ENCODE results near the gene CAPN2.

CAPN2 gene

GRCh38 chr1:223700942-223701637 lies 11.2 kb upstream of the CAPN2 start (continued):
- no peak for TF ChIP-seq ZNF488 (tag by site-specific recombination; IDR thresholded peaks at IDR 0.05)
- TF ChIP-seq ZNF704 (tag by site-specific recombination; IDR thresholded peaks at IDR 0.05): no peak
- no peak for TF ChIP-seq ZNF837 (tag by site-specific recombination; IDR thresholded peaks at IDR 0.05)
- no peak for TF ChIP-seq ZXDB (tag by site-specific recombination; IDR thresholded peaks at IDR 0.05)
- peak; percentile 84 for TF ChIP-seq ZNF600 (tag by site-specific recombination; IDR thresholded peaks at IDR 0.05)
- no peak for TF ChIP-seq YY2 (tag by site-specific recombination; IDR thresholded peaks at IDR 0.05)
- TF ChIP-seq ZNF518A (tag by site-specific recombination; conservative IDR thresholded peaks at IDR 0.05; ENCODE audit: low read depth): no peak
- TF ChIP-seq IKZF3 (tag by site-specific recombination; IDR thresholded peaks at IDR 0.05): no peak
- no peak for TF ChIP-seq TSHZ1 (tag by site-specific recombination; IDR thresholded peaks at IDR 0.05; ENCODE audit: borderline replicate concordance)
- TF ChIP-seq ZNF202 (tag by site-specific recombination; IDR thresholded peaks at IDR 0.05; ENCODE audit: borderline replicate concordance): no peak
- TF ChIP-seq SP3 (tag by site-specific recombination; IDR thresholded peaks at IDR 0.05): 0 out of 2 replicates have a peak, but pooled peaks have one; percentile 36
- no peak for TF ChIP-seq EGR2 (tag by site-specific recombination; IDR thresholded peaks at IDR 0.05; ENCODE audit: low read depth)
- TF ChIP-seq ZNF621 (tag by site-specific recombination; IDR thresholded peaks at IDR 0.05): no peak
- TF ChIP-seq YY1 (tag by site-specific recombination; IDR thresholded peaks at IDR 0.05): no peak
- 0 out of 2 replicates have a peak, but pooled peaks have one; percentile 13 for TF ChIP-seq ZNF184 (tag by site-specific recombination; IDR thresholded peaks at IDR 0.05)
- TF ChIP-seq ZNF214 (tag by site-specific recombination; IDR thresholded peaks at IDR 0.05; ENCODE audit: borderline replicate concordance): no peak
- no peak for TF ChIP-seq ZNF341 (tag by site-specific recombination; IDR thresholded peaks at IDR 0.05; ENCODE audit: low read depth)
- no peak for TF ChIP-seq ZSCAN18 (tag by site-specific recombination; IDR thresholded peaks at IDR 0.05)
- TF ChIP-seq PRDM2 (tag by site-specific recombination; IDR thresholded peaks at IDR 0.05; ENCODE audit: borderline replicate concordance): no peak
- TF ChIP-seq ZNF549 (tag by site-specific recombination; IDR thresholded peaks at IDR 0.05): no peak
- no peak for TF ChIP-seq OSR2 (tag by site-specific recombination; IDR thresholded peaks at IDR 0.05)

Data from HEK293 (cell line).